SK-N-SH treated with all-trans-retinoic acid at 6 μM for 48 hours (cell line): Measurements from ENCODE around the gene DPYSL3.

Experiments
- ATAC-seq: fragments of 200-7000 bp; cut with Tn5 transposase; 3 replicates; pipeline ENCODE4 v1.9.1; 2020; ENCODE audit warnings: mild to moderate bottlenecking, moderate library complexity
- ARNTL ChIP-seq: fragments of 450-650 bp; formaldehyde crosslinking; IDR thresholded peaks from 2 replicates; pipeline ENCODE4 v1.5.0; 2020; ENCODE audit warnings: low read depth, mild to moderate bottlenecking, moderate library complexity, borderline replicate concordance
- BACH2 ChIP-seq: fragments of 250-450 bp; sonication (Bioruptor Pico); IDR thresholded peaks from 2 replicates; pipeline ENCODE4 v1.9.0; 2021; ENCODE audit warnings: mild to moderate bottlenecking, borderline replicate concordance
- CREB5 ChIP-seq: fragments of 250-450 bp; sonication (Bioruptor Pico); IDR thresholded peaks from 2 replicates; pipeline ENCODE4 v1.5.1; 2020; ENCODE audit warnings: low read depth, mild to moderate bottlenecking, moderate library complexity
- CSDC2 ChIP-seq: fragments of 250-450 bp; sonication (Bioruptor Pico); IDR thresholded peaks from 2 replicates; pipeline ENCODE4 v1.5.0; 2020; ENCODE audit warnings: mild to moderate bottlenecking, moderate library complexity
- ESRRG ChIP-seq: fragments of 250-450 bp; sonication (Bioruptor Pico); IDR thresholded peaks from 2 replicates; pipeline ENCODE4 v1.6.1; 2021; ENCODE audit warnings: mild to moderate bottlenecking
- GLIS3 ChIP-seq: fragments of 250-450 bp; sonication (Bioruptor Pico); IDR thresholded peaks from 2 replicates; pipeline ENCODE4 v1.5.0; 2020; ENCODE audit warnings: mild to moderate bottlenecking, moderate library complexity
- ISL1 ChIP-seq: fragments of 250-450 bp; sonication (Bioruptor Pico); IDR thresholded peaks from 2 replicates; pipeline ENCODE4 v2.1.2; 2022; ENCODE audit warnings: mild to moderate bottlenecking, moderate library complexity
- OSR1 ChIP-seq: fragments of 250-450 bp; sonication (Bioruptor Pico); IDR thresholded peaks from 2 replicates; pipeline ENCODE4 v1.8.0; 2022; ENCODE audit warnings: moderate library complexity, mild to moderate bottlenecking, inconsistent platforms
- POU6F1 ChIP-seq: fragments of 250-450 bp; sonication (Bioruptor Pico); IDR thresholded peaks from 2 replicates; pipeline ENCODE4 v1.8.0; 2021; ENCODE audit warnings: low read depth, mild to moderate bottlenecking, moderate library complexity, borderline replicate concordance
- PPARA ChIP-seq: fragments of 250-450 bp; sonication (Bioruptor Pico); IDR thresholded peaks from 2 replicates; pipeline ENCODE4 v1.5.0; 2020; ENCODE audit warnings: mild to moderate bottlenecking, borderline replicate concordance
- RARB ChIP-seq: fragments of 250-450 bp; sonication (Bioruptor Pico); IDR thresholded peaks from 2 replicates; pipeline ENCODE4 v1.8.0; 2021; ENCODE audit warnings: mild to moderate bottlenecking, moderate library complexity
- SNAI2 ChIP-seq: fragments of 250-450 bp; sonication (Bioruptor Pico); IDR thresholded peaks from 2 replicates; pipeline ENCODE4 v1.5.0; 2020; ENCODE audit warnings: mild to moderate bottlenecking, moderate library complexity
- TCF4 ChIP-seq: fragments of 250-450 bp; sonication (Bioruptor Pico); IDR thresholded peaks from 2 replicates; pipeline ENCODE4 v1.8.0; 2021; ENCODE audit warnings: mild to moderate bottlenecking, moderate library complexity, borderline replicate concordance
- TSHZ2 ChIP-seq: fragments of 250-450 bp; sonication (Bioruptor Pico); IDR thresholded peaks from 2 replicates; pipeline ENCODE4 v1.5.0; 2020; ENCODE audit warnings: mild to moderate bottlenecking, moderate library complexity
- ZC3H10 ChIP-seq: fragments of 250-450 bp; sonication (Bioruptor Pico); IDR thresholded peaks from 2 replicates; pipeline ENCODE4 v1.5.1; 2021; ENCODE audit warnings: mild to moderate bottlenecking, moderate library complexity
- ZFP3 ChIP-seq: fragments of 250-450 bp; sonication (Bioruptor Pico); IDR thresholded peaks from 2 replicates; pipeline ENCODE4 v1.5.0; 2020; ENCODE audit warnings: mild to moderate bottlenecking, moderate library complexity
- ZFP30 ChIP-seq: fragments of 450-650 bp; formaldehyde crosslinking; IDR thresholded peaks from 2 replicates; pipeline ENCODE4 v1.5.0; 2022; ENCODE audit warnings: mild to moderate bottlenecking, moderate library complexity
- ZNF565 ChIP-seq: fragments of 450-650 bp; formaldehyde crosslinking; conservative IDR thresholded peaks from 2 replicates; pipeline ENCODE4 v1.5.0; 2020; ENCODE audit warnings: low read depth, mild to moderate bottlenecking, moderate library complexity
- ZNF70 ChIP-seq: fragments of 450-650 bp; formaldehyde crosslinking; IDR thresholded peaks from 2 replicates; pipeline ENCODE4 v1.5.0; 2020; ENCODE audit warnings: mild to moderate bottlenecking, moderate library complexity
- ZNF8 ChIP-seq: fragments of 450-650 bp; formaldehyde crosslinking; IDR thresholded peaks from 2 replicates; pipeline ENCODE4 v1.5.0; 2020; ENCODE audit warnings: mild to moderate bottlenecking, moderate library complexity

DPYSL3 gene

GRCh38 chr5:147522435-147522834, 12.6 kb upstream of the DPYSL3 start:
- TF ChIP-seq ZNF565 (no peak), RARB (no peak)
- ATAC-seq = peak; percentile 25; the same call in 2 of the 3 replicates

- 0 out of 3 replicates have a peak, but pooled peaks have one; percentile 33 for ATAC-seq
- TF ChIP-seq ISL1 (CRISPR knock-in tag) (no peak), PPARA (no peak), TSHZ2 (CRISPR knock-in tag) (no peak), ESRRG (CRISPR knock-in tag) (no peak), ZNF8 (CRISPR knock-in tag) (no peak), ZFP3 (CRISPR knock-in tag) (no peak), SNAI2 (CRISPR knock-in tag) (no peak), CSDC2 (no peak), ZC3H10 (CRISPR knock-in tag) (no peak), OSR1 (CRISPR knock-in tag) (no peak), CREB5 (no peak), POU6F1 (CRISPR knock-in tag) (no peak), ZNF70 (CRISPR knock-in tag) (no peak), ZFP30 (CRISPR knock-in tag) (no peak), BACH2 (CRISPR knock-in tag) (no peak), RARB (no peak), GLIS3 (CRISPR knock-in tag) (no peak), TCF4 (no peak), ARNTL (CRISPR knock-in tag) (no peak)
Observed at GRCh38 chr5:147520450-147520849, 10.6 kb upstream of the DPYSL3 start.

GRCh38 chr5:147519380-147519779, 9.5 kb upstream of the DPYSL3 start:
- ATAC-seq = no peak
- TF ChIP-seq ZC3H10 (CRISPR knock-in tag) (no peak), POU6F1 (CRISPR knock-in tag) (no peak), PPARA (no peak), TSHZ2 (CRISPR knock-in tag) (no peak), ARNTL (CRISPR knock-in tag) (no peak), GLIS3 (CRISPR knock-in tag) (no peak), SNAI2 (CRISPR knock-in tag) (no peak), BACH2 (CRISPR knock-in tag) (no peak), ZNF8 (CRISPR knock-in tag) (no peak)
